Keratinocyte (primary cell): ENCODE measurements around the gene CCR9.

Experiments used
- CTCF ChIP-seq, 3 experiments: IDR thresholded peaks in 1 of 3; conservative IDR thresholded peaks in 1 of 3; optimal IDR thresholded peaks in 1 of 3; 2 replicates in 2 of 3; 3 replicates in 1 of 3; pipeline versions ENCODE3 to v1.5.1; 2011; ENCODE audit warnings: low read length in 3 of 3, mild to moderate bottlenecking in 3 of 3, moderate library complexity in 2 of 3, control low read depth in 1 of 3, inconsistent platforms in 1 of 3; ENCODE audit not compliant: insufficient read depth in 2 of 3; ENCODE audit errors: extremely low read depth in 1 of 3
- EZH2 ChIP-seq: IDR thresholded peaks from one replicate; pipeline ENCODE4 v1.6.1; 2012; ENCODE audit warnings: inconsistent platforms, mild to moderate bottlenecking, low read length, moderate library complexity

DNA sequence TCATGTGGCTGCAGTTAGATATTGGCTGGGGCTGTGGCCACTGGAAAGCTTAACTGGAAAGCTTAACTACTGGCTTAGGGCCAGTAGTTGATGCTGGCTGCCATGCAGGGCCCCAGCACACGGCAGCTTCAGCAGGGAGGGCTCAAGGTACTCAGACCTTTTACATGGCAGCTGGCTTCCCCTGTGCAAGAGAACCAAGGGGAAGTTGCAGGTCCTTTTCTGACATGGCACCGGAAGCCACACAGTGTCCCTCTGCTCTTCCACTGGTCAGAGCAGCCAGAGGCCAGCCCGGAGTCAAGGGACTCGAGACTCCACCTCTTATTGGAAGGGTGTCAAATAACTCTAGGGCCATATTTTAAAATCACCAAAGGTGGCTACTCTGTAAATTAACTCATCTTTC, 24.5 kb downstream of the CCR9 start:
- TF ChIP-seq CTCF (optimal IDR thresholded peaks at IDR 0.05 in 1 of 3, IDR thresholded peaks at IDR 0.05 in 1 of 3, conservative IDR thresholded peaks at IDR 0.05 in 1 of 3; ENCODE audit: extremely low read depth in 1 of 3, insufficient read depth in 2 of 3, low read length in 3 of 3) (no peak), EZH2 (no peak)
